Esophagus mucosa (tissue), 1 donor: ENCODE measurements around the gene B9D2. TPM values are rescaled to one million over a fixed set of nuclear protein-coding genes. Genes with fewer than 3 reads are reported as not detected.
"Not testable (repeated sequence)": the region's sequence is repeated elsewhere in the genome, so short reads cannot be mapped to it uniquely, and the experiment has no call there.

Source experiments
- ATAC-seq: fragments of 200-7000 bp; cut with Tn5 transposase; one replicate; pipeline ENCODE4 v1.9.1; 2020
- total RNA-seq: library from RNA; stranded (reverse); gene quantifications from one replicate; pipeline ENCODE4 v1.2.4, GENCODE V29; 2023
- donor health status: DM: yes; HTN: yes; CAD: no.

Gene B9D2
- total RNA-seq, 1 donor from 2014 or later: 4.3 TPM

- peak; percentile 74 for ATAC-seq
These were observed 22.5 kb upstream of the B9D2 start for GRCh38 chr19:41386442-41386841.

- no peak for ATAC-seq
These were observed 20.4 kb upstream of the B9D2 start for GRCh38 chr19:41384351-41384750.

GRCh38 chr19:41381536-41381935 is 17.6 kb upstream of the B9D2 start:
- not testable (repeated sequence) for ATAC-seq

- no peak for ATAC-seq
These were observed 14.2 kb upstream of the B9D2 start for GRCh38 chr19:41377977-41378709.

GRCh38 chr19:41376998-41377365 is 13.0 kb upstream of the B9D2 start:
- peak; percentile 68 for ATAC-seq

- peak; percentile 21 for ATAC-seq
These were observed 12.5 kb upstream of the B9D2 start, which contains the start of gene TMEM91 for GRCh38 chr19:41376241-41376997. TSS of gene TMEM91 (plus strand) at chr19:41376533. CDS start at chr19:41378310, 1,777 bp downstream.

GRCh38 chr19:41373993-41374392 is 10.0 kb upstream of the B9D2 start:
- no peak for ATAC-seq

- no peak for ATAC-seq
These were observed 8.6 kb upstream of the B9D2 start for GRCh38 chr19:41372501-41372900.

- ATAC-seq: no peak
These were observed 7.6 kb upstream of the B9D2 start for GRCh38 chr19:41371541-41371940.

- ATAC-seq: not testable (repeated sequence)
These were observed 7.2 kb upstream of the B9D2 start for GRCh38 chr19:41371119-41371518.

- ATAC-seq: no peak
These were observed 5.8 kb upstream of the B9D2 start for GRCh38 chr19:41369769-41370168.

- ATAC-seq: no peak
These were observed 3.9 kb upstream of the B9D2 start for GRCh38 chr19:41367848-41368301.

GRCh38 chr19:41366089-41366488 is 2.1 kb upstream of the B9D2 start:
- no peak for ATAC-seq

GRCh38 chr19:41364524-41365391 is 809 bp upstream of the B9D2 start:
- ATAC-seq: no peak

GRCh38 chr19:41363371-41363752 is 587 bp downstream of the B9D2 start:
- ATAC-seq: no peak

- peak; percentile 23 for ATAC-seq
These were observed 1.7 kb downstream of the B9D2 start for GRCh38 chr19:41362143-41362847.

GRCh38 chr19:41359741-41360140 is 4.2 kb downstream of the B9D2 start:
- no peak for ATAC-seq

GRCh38 chr19:41357746-41358145 is 6.2 kb downstream of the B9D2 start:
- ATAC-seq: no peak

- no peak for ATAC-seq
These were observed 6.8 kb downstream of the B9D2 start for GRCh38 chr19:41356984-41357739.

GRCh38 chr19:41355802-41356201 is 8.1 kb downstream of the B9D2 start:
- no peak for ATAC-seq

- no peak for ATAC-seq
These were observed 8.9 kb downstream of the B9D2 start for GRCh38 chr19:41355035-41355434.
